HG03103 (cell line): Measurements from ENCODE around the gene FERMT2.
A peak's percentile ranks its signal among the peaks of the same experiment; 100 is the strongest.
"Not testable (repeated sequence)": the region's sequence is repeated elsewhere in the genome, so short reads cannot be mapped to it uniquely, and the experiment has no call there.

ENCODE experiments used
- ATAC-seq: cut with Tn5 transposase; IDR thresholded peaks from one replicate; pipeline ENCODE4 v1.9.1; 2021; ENCODE audit warnings: low read depth; ENCODE audit not compliant: unreplicated experiment

FERMT2 gene

DNA sequence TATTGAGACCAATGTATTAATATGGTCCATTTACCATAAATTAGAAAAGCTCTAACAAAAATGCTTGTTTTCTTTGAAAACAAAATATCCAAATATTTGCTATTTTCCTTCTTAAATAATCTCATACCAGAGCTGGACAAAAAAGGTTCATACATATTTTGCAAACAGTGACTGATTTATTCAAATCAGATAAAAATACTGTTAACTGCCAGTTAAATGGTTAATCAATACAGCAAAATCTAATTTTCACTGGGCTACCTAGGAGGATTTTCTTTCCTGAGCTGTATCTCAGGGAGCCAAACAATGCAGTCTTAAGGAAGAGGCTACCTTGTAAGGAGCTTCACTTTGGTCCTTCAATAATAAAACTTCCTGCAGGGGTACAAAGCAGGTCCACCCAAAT is 2.0 kb downstream of the FERMT2 start:
- no peak for ATAC-seq

DNA sequence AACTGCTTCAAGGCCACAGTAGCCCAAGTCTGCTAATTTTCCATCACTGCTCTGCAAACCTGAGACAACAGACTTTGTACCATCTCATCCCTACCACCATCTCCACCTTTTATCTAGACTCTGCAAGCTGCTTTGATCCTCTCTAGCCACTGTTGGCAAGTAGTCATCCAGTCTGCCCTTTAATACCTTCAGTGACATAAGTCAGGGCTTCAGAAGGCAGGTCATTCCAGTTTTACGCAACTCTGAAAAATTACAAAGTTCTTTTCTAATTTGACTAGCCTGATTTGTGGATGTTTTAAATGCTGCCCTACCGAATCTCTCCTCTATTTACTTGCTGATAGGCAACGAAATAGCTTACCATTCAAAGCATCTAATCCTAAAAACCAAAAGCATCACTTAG is 2.8 kb downstream of the FERMT2 start:
- no peak for ATAC-seq

DNA sequence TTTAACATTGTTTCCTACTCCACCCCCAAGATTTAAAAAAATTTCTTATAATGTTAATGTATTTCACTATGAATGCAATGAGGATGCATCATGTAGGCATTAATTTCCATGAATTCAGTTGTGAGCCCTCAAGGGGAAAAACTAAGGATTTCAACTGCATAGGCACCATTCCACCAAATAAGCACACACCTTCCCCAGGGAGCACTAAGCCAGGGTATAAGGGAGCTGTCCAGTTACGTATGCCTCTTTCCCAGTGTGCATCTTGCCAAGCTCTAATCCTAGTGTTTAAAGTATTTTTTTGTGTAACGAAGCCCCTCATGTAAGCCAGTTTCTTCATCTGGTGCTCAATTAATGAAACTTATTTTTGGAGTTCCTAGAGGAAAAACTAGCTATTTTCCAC is 6.6 kb downstream of the FERMT2 start:
- ATAC-seq: no peak

DNA sequence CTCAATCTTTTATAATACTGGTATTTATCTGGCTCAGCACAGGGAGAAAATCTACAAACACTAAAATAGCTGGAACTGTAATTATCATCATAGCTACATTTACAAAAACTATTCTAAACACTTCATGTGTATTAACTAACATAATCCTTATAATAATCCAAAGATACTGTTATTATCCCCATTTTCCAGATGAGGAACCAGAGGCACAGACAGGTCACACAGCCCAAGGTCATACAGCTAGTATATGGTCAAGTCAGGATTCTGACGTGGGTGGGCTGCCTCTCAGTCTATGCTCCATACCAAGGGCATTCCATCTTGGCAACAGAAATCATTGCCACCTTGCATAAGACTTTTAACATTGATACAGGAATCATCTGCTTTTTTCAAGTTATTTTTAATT is 11.4 kb downstream of the FERMT2 start:
- ATAC-seq: no peak

DNA sequence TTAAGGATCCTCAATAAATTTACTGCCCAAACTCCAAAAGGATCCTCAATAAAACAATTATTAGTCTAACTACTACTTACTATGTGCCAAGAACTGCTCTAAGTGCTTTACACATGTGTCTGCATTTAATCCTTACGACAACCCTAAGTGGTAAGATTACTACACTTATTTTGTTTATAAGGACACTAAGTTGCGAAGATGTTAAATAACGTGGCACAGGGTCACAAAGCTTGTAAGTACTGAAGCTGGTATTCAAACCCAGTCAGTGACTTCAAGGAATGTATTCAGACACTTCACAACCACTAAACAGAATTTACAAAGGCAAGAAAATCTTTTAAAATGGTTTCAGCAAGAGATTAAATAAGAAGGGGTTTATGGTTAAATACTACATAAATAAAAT is 13.0 kb downstream of the FERMT2 start:
- no peak for ATAC-seq

DNA sequence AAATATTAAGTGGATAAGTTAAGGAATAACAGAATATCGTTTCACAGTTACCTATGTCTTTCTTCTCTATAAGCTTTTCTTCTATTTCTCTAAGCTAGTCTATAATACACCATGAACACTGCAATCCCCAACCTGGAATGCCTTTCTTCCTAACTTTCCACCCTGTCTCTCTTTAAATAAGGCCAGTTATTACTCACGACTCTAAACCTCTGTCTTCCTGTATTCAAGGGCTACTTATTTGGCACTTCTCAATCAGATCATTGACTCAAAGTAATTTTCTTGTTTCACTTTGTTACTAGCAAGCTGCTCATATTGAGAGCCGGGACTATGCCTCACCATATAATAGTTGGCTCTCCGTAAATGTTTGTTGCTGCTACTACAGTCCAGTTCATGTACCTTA is 13.5 kb downstream of the FERMT2 start:
- ATAC-seq: no peak

DNA sequence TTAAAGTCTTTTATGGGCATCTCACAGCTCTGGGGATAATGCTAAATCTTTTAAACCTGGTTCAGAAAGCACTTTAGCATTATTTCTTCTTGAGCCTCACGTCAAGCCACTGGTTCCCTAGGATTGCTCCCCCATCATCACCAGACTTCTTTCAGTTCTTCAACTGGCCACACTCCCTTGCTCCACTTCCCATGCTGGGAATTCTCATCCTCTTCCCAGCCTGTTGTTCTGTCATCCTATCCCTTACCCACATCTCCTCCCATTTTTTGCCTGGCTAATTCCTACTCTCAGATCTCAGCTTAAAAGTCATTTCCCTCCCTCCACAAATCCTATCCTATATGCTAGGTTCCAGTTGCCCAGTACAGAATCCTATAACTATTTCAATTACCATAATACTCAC is 14.4 kb downstream of the FERMT2 start:
- ATAC-seq: no peak

DNA sequence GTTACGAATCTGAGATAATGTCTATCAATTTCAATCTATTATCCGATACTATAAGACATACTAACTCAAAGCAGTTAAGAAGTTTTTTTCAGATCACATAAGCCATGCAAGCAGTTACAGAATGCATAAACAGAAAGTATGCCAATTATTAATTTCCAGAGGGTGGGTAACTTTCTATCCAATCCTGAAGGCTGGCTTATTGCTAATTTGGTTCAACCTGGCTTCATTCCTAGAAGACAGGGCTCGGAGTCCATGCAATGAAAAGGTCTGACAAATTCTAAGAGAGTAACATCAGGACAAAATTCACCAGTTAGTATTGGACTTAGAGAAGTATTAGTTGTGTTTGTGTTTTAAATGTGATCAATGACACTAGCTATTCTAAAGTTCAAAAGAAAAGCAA is 15.0 kb downstream of the FERMT2 start:
- ATAC-seq: no peak

DNA sequence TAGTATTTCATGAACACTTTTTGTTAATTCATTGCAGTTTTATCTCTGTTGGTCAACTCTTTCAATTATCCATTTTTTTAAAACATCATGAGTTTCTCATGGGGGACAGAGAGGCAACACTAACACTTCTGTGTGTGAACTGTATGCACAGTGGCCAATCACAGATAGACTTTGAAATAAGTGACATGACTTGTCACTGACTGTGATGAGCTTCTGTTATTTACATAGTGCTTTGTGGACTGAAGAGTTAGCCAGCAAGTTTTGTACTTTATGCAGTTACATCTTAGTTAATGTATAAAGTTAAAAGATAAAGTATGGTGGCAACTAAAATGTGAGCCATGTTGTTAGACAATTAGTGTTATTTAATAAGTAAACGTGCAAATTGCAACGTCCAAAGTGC is 16.1 kb downstream of the FERMT2 start:
- ATAC-seq: no peak

DNA sequence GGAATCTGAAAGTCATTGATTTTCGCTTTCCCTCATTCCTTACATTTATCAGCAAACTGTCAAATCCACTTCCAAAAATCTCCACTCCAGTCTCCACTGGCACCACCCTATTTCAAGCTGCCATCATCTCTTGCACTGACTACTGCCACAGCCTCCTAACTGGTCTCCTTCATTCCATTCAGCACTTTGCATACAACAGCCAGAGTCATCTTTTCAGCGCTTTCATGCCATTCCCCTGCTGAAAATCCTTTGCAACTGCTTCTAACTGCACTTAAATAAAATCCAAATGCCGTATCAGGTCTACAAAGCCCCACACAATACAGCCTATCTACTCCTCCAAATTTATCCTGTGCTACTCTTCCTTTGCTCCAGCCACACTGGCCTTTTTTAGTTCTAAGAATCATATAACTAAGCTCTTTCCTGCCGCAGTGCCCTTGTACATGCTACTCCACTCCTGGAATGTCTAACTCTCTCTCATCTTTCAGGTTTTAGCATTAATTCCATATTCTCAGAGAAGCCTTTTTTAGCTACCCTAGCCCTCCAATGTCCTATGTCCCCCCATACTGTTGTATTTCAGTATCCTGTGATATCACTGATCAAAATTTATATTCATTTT is 21.6 kb downstream of the FERMT2 start:
- ATAC-seq: no peak

DNA sequence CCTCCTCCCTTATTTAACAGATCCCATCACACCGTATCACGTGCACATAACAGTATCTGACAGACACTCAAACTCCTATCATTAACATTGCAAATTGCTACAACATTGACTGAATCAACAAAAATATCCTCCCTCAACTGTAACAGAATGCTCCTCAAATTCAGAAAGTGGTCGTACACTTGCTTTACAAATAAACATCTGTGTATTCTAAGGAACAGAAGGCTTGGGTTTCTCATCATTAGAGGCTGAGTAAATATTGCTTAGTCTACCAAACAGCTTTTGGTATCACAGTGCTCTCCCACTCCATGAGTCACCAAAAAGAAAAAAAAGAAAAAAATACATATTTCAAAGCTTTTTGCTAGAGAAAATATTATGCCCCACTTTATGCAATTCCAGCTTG is 23.9 kb downstream of the FERMT2 start:
- no peak for ATAC-seq

DNA sequence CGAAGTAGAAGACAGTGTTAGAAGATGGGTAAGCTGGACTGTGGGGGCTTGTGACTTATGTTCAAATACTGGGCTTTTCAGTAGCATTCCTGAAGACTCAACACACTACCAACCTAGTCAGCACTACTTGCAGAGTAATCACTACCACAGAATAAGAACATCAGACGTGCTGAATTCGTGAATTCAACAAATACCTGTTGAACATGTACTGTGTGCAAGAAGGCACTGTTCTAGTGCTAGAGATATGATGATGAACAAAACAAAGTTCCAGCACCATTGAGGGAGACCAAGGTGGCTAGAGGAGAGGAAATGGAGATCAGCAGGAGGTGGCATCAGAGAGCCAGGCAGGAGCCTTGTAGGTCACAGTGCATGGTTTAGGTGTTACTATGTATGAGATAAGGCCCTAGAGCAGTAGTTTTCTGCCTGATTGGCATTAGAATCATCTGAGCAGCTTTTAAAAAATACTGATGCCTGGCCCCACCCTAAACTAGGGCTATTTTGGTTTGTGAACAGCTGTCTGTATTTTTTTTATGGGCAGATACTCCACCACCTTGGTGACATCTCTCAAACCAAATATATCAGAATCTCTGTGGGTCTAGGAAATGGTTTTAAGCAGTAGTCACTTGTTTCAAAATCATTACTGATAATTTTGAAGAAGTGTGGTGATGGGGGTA is 26.8 kb downstream of the FERMT2 start:
- no peak for ATAC-seq

DNA sequence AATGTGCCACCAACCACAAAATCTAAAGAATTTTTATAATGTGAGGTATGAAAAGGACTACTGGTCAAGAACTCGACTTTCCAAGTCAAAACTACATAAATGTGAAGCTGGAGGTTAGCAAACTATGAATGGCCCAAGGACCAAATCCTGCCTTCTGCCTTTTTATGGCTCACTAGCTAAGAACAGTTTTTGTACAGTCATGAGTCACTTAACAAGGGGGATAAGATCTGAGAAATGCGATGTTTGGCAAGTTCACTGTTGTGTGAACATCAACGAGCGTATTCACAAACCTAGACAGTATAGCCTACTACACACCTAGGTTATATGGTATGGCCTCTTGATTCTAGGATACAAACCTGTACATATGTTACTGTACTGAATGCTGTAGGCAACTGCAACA is 28.2 kb downstream of the FERMT2 start:
- no peak for ATAC-seq

DNA sequence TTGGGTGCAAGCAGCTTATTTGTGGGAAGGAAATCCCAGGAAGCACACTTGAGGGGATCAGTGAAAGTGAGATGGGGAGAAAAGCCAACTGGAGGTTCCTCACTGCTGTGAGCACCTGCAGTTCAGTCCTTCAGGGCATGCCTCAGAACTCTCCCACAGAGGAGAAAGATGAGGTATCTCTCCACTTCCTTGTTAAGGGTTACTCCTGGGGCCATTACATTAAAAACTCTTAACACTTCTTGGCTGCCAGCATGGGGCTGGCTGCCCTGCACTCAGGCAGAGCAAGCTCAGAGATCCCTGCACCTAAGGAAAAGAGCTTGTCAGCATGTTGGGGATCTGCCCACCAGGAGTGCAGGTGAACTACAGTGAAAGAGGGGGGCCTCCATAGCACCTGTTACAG is 28.8 kb downstream of the FERMT2 start:
- no peak for ATAC-seq

DNA sequence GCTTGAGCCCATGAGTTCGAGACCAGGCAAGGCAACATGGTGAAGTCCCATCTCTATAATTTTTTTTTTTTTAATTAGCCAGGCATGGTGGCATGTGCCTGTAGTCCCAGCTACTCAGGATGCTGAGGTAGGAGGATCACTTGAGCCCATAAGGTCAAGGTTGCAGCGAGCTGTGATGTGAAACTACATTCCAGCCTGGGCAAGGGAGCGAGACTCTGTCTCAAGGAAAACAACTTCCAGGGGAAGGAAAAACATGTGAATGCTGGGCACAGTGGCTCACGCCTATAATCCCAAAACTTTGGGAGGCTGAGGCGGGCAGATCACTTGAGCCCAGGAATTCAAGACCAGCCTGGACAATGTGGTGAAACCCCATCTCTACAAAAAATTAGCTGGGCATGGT is 30.4 kb downstream of the FERMT2 start:
- ATAC-seq: not testable (repeated sequence)

DNA sequence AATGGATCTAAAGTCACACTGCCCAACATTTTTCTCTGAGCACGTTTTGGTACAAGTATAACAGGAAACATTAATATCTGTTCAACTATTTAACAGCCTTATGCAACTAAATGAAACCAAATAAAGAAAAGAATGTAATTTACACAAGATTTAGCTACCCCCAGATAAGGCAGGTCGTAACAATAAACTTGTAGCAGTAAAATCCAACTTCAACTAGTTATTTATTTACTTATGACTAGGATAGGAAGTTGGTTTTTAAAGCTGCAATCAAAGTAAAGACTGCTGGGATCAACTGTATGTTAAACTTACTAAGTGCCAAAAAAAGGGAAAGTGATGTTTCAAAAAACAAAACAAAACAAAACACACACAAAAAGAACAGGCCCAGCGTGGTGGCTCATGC is 30.9 kb downstream of the FERMT2 start:
- ATAC-seq: no peak

DNA sequence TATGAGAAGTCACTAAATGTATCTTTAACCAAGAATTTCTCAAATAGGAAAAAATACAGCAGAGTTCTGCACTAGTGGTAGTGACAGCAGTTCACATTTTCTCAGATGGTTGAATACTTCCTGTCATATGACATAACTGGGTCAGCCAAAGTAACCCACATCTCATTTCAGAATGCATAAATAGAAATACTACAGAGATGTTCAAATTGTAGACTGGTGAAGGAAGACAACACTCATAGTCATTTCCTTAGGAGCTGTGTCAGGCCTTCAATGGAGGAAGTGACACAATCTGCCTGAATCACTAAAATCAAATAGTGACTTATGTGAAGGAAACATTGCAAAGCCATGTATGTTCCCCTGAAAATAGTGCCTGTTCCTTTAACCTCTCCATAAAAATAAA is 32.4 kb downstream of the FERMT2 start:
- ATAC-seq: peak; percentile 97

DNA sequence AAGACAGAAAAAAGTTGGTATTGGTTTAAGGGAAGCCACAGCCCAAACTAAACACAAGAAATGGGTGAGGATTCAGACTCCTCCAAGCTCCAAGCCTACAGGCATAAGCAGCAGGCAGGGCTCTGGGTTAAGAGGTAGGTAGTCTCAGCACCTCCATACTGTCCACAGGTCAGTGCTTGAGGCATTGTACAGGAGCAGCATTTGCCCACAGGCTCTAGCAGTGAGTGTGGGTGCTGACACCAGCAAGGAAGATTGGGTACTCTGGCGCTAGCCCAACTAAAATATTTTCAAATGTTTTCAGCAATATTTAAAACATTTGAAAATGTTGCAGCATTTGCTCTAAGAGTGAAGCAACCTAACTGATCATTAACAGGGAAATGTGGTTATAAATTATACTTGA is 33.1 kb downstream of the FERMT2 start:
- ATAC-seq: no peak

DNA sequence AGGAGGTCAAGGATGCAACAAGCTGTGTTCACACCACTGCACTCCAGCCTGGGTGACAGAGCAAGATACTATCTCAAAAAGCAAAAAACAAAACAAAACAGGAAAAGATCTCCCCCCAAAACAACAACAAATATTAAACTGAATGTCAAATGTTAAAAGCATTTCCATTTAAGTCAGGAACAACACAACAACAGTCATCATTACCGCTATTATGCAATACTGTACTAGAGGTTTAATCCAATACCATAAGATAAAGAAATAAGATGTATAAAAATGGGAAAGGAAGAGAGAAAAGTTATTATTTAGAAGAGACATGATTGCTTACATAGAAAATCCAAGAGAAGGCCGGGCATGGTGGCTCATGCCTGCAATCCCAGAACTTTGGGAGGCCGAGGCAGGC is 36.6 kb downstream of the FERMT2 start:
- ATAC-seq: no peak

DNA sequence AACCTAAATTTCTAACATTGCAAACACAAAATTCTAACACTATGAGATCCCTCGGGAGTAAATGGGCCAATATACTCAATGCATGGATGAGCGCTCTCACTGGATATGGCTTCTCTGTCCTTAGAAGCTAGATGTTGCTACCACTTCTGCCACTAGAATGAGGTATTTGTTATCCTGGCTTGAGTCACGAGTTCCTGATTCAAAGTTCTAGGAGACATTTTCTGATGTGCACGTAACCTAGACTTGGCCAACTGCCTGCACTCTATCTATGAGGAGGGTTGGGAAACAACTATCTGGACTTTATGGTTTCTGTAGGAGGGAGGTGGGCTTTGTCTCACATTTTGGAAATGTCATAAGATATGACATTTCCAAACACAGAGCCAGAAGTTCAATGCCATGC is 37.6 kb downstream of the FERMT2 start:
- no peak for ATAC-seq

DNA sequence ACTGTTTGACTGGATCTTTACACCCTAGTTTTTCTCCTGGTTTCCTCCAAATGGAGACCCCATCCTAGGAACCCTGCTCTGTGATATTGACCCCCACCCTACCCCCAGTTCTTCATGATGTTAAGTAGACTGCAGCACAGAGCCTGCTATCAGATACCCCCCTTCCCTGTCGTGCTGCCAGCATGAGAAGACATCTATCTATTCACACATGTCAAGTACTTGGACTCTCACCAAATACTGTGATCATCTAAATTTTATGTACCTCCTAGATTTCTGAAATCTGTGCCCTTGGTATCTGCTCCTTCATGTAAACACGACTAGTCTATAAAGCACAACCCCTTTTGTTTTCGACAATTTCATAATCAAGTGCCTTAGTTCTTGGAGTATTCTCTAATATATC is 38.9 kb downstream of the FERMT2 start:
- no peak for ATAC-seq

DNA sequence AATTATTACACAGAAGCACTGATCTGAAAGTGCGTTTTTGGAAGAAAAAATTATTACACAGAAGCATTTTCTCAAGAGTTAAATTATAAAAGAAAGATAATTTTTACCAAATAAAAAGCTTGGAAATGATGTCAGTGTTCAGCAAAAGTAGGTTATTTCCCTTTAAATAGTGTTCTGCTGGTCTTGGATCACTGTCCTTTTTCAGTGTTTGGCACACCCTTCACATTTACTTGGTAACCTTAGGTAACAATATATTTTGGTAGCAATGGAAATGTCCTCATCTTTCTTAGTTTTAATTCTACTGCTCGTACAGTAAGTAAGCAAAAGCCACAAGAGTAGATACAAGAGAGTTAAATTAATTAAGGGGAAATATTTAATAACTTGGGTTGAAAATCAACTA is 40.3 kb downstream of the FERMT2 start:
- ATAC-seq: no peak

DNA sequence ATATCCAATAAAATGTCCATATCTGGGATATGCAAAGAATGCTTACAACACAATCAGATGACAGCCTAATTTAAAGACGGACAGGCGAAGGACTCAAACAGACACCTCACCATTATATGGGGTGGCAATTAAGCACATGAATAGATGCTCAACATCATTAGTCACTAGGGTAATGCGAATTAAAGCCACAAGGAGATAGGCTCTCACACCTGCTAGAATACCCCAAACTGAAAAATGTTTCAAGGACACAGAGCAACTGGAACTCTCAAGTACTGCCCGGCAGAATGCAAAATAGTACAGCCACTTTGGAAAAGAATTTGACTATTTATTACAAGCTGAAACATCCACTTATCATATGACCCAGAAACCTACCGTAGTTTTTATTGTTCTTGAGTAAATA is 42.9 kb downstream of the FERMT2 start:
- ATAC-seq: no peak
